Natural killer cell (primary cell): ENCODE data around the gene BBX. TPM values are rescaled to one million over a fixed set of nuclear protein-coding genes. Genes with fewer than 3 reads are reported as not detected.
"Not testable (repeated sequence)": the region's sequence is repeated elsewhere in the genome, so short reads cannot be mapped to it uniquely, and the experiment has no call there.

Experiments
- ATAC-seq, 3 donors: fragments of 150-1000 bp in 2 of 3; fragments of 200-7000 bp in 1 of 3; cut with Tn5 transposase; 1 replicate in 1 of 3; 2 replicates in 2 of 3; pipeline ENCODE4 v1.10.0; 2021; ENCODE audit warnings: mild to moderate bottlenecking in 2 of 3, moderate library complexity in 2 of 3
- DNase-seq, 2 donors: peaks; one replicate each; pipeline versions ENCODE4 v3.0.0 to v3.0.0-alpha.2; 2013 to 2021; ENCODE audit warnings: mixed read lengths in 1 of 2
- H3K27ac ChIP-seq: one replicate; pipeline ENCODE4 v1.5.1; 2013; ENCODE audit warnings: mild to moderate bottlenecking, low read length
- H3K27me3 ChIP-seq: one replicate; pipeline ENCODE4 v1.6.1; 2013; ENCODE audit warnings: low read length; ENCODE audit not compliant: control insufficient read depth, insufficient read depth
- H3K36me3 ChIP-seq: one replicate; pipeline ENCODE4 v1.6.1; 2013; ENCODE audit warnings: low read length; ENCODE audit not compliant: control insufficient read depth, insufficient read depth
- H3K4me1 ChIP-seq: one replicate; pipeline ENCODE4 v1.6.1; 2013; ENCODE audit warnings: low read length; ENCODE audit not compliant: control insufficient read depth, insufficient read depth
- H3K4me3 ChIP-seq: one replicate; pipeline ENCODE4 v1.5.1; 2013; ENCODE audit warnings: low read length
- H3K9me3 ChIP-seq: one replicate; pipeline ENCODE4 v1.6.1; 2013; ENCODE audit warnings: low read length; ENCODE audit not compliant: control insufficient read depth, insufficient read depth
- H3K27ac Mint-ChIP-seq, 2 donors: one replicate each; pipeline ENCODE4 v1.8.0; 2022; ENCODE audit warnings: mild to moderate bottlenecking in 2 of 2, mixed read lengths in 2 of 2, moderate library complexity in 1 of 2
- H3K27me3 Mint-ChIP-seq, 2 donors: one replicate each; pipeline ENCODE4 v1.8.0; 2022; ENCODE audit warnings: low read depth in 2 of 2, mixed read lengths in 2 of 2
- H3K36me3 Mint-ChIP-seq: one replicate; pipeline ENCODE4 v1.8.0; 2022; ENCODE audit warnings: mixed read lengths
- H3K4me1 Mint-ChIP-seq, 2 donors: one replicate each; pipeline ENCODE4 v1.8.0; 2022; ENCODE audit warnings: mixed read lengths in 2 of 2
- H3K4me3 Mint-ChIP-seq: one replicate; pipeline ENCODE4 v1.8.0; 2022; ENCODE audit warnings: mild to moderate bottlenecking, moderate library complexity, mixed read lengths
- H3K9me3 Mint-ChIP-seq, 2 donors: one replicate each; pipeline ENCODE4 v1.8.0; 2022; ENCODE audit warnings: mixed read lengths in 2 of 2
- WGBS: methylation state at CpG from one replicate; pipeline ENCODE4 v1.1.7; 2013; ENCODE audit warnings: missing lambda C conversion rate; ENCODE audit not compliant: insufficient coverage; 5-methylcytosine and 5-hydroxymethylcytosine counted together
- intact Hi-C: fragments of 100-400 bp; cut with micrococcal nuclease; formaldehyde crosslinking; loops from one replicate; pipeline ENCODE4 v1.14.2; 2022
- total RNA-seq, 4 donors: library from RNA; stranded (reverse); fragments of 120-200 nt in 1 of 4; gene quantifications; one replicate each; pipeline versions ENCODE4 v1.2.3 to v1.2.4, GENCODE V29; 2013 to 2022
- TF ChIP-seq, protein P1 (sequence below): fragments of 200-600 bp; IDR thresholded peaks from one replicate; pipeline ENCODE4 v1.8.0; 2022; ENCODE audit warnings: antibody characterized with exemption

BBX gene
- total RNA-seq, 3 donors from 2014 or later (not counting 1 experiment from before 2014, with no cell fraction given) = 80.0 to 87.1 (median 83.4) TPM

DNA sequence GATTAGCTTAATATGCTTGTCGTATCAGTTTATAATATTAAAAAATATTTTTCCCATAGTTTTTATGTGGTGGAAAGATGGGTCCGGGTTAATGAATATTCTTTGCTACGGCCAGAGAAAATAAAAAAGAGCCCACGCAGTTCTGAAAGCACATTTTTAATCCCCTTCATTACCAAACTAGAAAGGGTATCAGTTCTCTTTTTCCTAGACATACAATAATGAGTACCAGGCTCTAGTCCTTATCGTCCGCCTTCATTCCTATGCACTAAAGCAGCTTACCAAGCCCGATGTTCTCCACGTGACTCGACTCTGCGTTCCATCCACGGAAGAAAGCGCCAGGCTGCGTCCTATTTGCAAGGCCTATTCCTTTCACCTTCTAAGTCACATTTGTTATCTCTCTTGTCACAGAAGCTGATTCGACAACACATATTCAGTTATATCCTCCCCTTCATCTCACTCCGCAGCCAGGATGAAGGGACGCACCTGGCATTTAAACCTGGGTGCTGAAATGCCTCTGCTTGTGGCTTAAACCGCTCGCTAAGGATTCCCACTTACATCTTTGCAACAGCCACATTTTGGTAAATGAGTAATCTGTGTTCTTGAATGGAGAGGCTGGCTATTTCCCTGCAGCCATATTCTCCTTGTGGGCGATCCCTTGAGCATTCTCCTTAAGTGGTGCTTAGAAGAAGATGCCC is 311.1 kb downstream of the BBX start:
- H3K27me3 ChIP-seq = no peaks in the 10 kb centered on the region
- no peak overlapping the region for H3K4me3 ChIP-seq
- H3K9me3 ChIP-seq = no peaks in the 10 kb centered on the region
- H3K27ac ChIP-seq = no peak overlapping the region
- ATAC-seq = no peak
- WGBS = 94% methylated on average over 17 of the region's 19 CpGs
- H3K4me1 ChIP-seq = no peaks in the 10 kb centered on the region
- no peak overlapping the region for H3K4me3 Mint-ChIP-seq
- H3K36me3 ChIP-seq = no peaks in the 10 kb centered on the region
- no peaks in the 10 kb centered on the region for H3K9me3 Mint-ChIP-seq
- no peaks in the 10 kb centered on the region for H3K36me3 Mint-ChIP-seq
- TF ChIP-seq, protein P1, sequence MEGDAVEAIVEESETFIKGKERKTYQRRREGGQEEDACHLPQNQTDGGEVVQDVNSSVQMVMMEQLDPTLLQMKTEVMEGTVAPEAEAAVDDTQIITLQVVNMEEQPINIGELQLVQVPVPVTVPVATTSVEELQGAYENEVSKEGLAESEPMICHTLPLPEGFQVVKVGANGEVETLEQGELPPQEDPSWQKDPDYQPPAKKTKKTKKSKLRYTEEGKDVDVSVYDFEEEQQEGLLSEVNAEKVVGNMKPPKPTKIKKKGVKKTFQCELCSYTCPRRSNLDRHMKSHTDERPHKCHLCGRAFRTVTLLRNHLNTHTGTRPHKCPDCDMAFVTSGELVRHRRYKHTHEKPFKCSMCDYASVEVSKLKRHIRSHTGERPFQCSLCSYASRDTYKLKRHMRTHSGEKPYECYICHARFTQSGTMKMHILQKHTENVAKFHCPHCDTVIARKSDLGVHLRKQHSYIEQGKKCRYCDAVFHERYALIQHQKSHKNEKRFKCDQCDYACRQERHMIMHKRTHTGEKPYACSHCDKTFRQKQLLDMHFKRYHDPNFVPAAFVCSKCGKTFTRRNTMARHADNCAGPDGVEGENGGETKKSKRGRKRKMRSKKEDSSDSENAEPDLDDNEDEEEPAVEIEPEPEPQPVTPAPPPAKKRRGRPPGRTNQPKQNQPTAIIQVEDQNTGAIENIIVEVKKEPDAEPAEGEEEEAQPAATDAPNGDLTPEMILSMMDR = no peak
- H3K27me3 Mint-ChIP-seq = peaks cover 0 to 4% of the 10 kb centered on the region in 2 donors
- no peak overlapping the region for H3K27ac Mint-ChIP-seq
- intact Hi-C loops = no loop called here
- no peak for DNase-seq
- no peaks in the 10 kb centered on the region for H3K4me1 Mint-ChIP-seq

DNA sequence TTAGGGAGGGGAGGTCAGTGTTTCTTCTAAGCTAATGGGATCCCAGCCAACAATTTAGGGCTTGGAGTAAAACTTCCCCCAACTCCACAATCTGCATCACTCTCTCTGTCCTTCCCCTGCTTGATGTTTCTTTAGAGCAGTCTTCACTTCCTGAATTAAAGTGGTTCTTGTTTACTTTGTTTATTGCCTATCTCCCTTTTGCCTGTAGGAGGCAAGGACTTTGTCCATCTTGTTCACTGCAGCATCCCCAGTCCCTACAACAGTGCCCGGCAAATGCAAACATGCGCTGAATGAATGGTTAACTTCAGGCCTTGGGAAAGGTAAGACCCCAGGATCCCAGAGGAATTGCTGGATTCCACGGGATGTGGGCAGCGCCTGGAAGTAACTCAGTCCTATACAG is 312.2 kb downstream of the BBX start:
- ATAC-seq, H3K27me3 Mint-ChIP-seq, H3K4me1 Mint-ChIP-seq, H3K36me3 Mint-ChIP-seq, H3K4me1 ChIP-seq, H3K27ac Mint-ChIP-seq, DNase-seq, H3K4me3 ChIP-seq, H3K27me3 ChIP-seq, H3K36me3 ChIP-seq, H3K9me3 ChIP-seq, intact Hi-C loops, H3K27ac ChIP-seq, H3K9me3 Mint-ChIP-seq, H3K4me3 Mint-ChIP-seq: not testable (repeated sequence)
- no CpG with 5 or more reads among the region's 4 CpGs for WGBS

DNA sequence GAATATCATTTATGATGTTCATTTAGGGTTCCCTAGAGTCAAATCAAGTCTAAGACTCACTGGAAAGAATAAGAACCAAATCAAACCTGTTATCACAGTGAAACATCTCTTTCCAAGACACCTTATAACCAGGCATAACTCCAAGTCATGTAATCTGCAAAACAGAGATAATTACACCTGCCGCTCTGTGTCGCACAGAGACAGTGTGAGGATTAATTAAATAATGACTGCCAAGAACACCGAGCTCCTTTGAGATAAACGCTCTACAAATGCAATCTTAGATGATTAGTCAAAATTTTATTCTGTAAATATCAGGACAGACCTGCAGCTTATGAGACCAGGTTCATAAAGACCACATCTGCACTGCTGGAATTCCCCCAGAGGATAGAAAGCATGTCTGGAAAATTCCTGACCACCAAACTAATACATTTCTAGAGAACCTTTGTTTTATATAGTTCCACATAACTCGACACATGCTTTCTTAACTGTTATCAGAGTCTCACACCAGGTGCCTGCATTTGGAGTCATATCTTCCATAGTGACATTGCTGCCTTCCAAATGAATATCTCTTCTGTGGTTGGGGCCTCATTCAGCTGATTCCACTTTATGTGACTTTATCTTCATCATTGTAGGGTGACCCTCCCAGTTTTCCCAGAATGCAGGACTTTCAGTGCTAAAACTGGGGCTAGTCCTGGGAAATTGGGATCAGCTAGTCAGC is 315.3 kb downstream of the BBX start:
- no peaks in the 10 kb centered on the region for H3K36me3 Mint-ChIP-seq
- H3K9me3 Mint-ChIP-seq = no peaks in the 10 kb centered on the region
- no peaks in the 10 kb centered on the region for H3K27me3 ChIP-seq
- no peak overlapping the region for H3K4me3 Mint-ChIP-seq
- H3K27ac ChIP-seq = no peak overlapping the region
- H3K27me3 Mint-ChIP-seq = peaks cover 0 to under 1% of the 10 kb centered on the region in 2 donors
- TF ChIP-seq, protein P1 = no peak
- no peak overlapping the region for H3K27ac Mint-ChIP-seq
- no peak for DNase-seq
- intact Hi-C loops = no loop called here
- no peak overlapping the region for H3K4me3 ChIP-seq
- H3K4me1 ChIP-seq = no peaks in the 10 kb centered on the region
- ATAC-seq = no peak
- no peaks in the 10 kb centered on the region for H3K4me1 Mint-ChIP-seq
- no peaks in the 10 kb centered on the region for H3K36me3 ChIP-seq
- 89% methylated on average over 5 of the region's 5 CpGs for WGBS
- H3K9me3 ChIP-seq = no peaks in the 10 kb centered on the region

- 94% methylated on average over 3 of the region's 4 CpGs for WGBS
- no peaks in the 10 kb centered on the region for H3K36me3 Mint-ChIP-seq
Measured at GRCh38 chr3:107841831-107842230, 319.1 kb downstream of the BBX start.

More at GRCh38 chr3:107841831-107842230, 319.1 kb downstream of the BBX start:
- no peaks in the 10 kb centered on the region for H3K27me3 ChIP-seq
- H3K9me3 ChIP-seq = no peaks in the 10 kb centered on the region
- no peaks in the 10 kb centered on the region for H3K4me1 ChIP-seq
- ATAC-seq (no peak), DNase-seq (no peak)
- H3K4me1 Mint-ChIP-seq = no peaks in the 10 kb centered on the region
- no peak overlapping the region for H3K4me3 ChIP-seq
- no peaks in the 10 kb centered on the region for H3K36me3 ChIP-seq
- TF ChIP-seq, protein P1 = no peak
- H3K27me3 Mint-ChIP-seq = no peaks in the 10 kb centered on the region
- no peak overlapping the region for H3K4me3 Mint-ChIP-seq
- no peak overlapping the region for H3K27ac Mint-ChIP-seq
- H3K9me3 Mint-ChIP-seq = no peaks in the 10 kb centered on the region
- intact Hi-C loops = loop anchor here (10.0 kb wide), 1 partner anchor 607 kb away; no protein-coding TSS in a partner anchor
- no peak overlapping the region for H3K27ac ChIP-seq
